GM12865 (cell line): ENCODE results near the gene MTMR3.
A peak's percentile ranks its signal among the peaks of the same experiment; 100 is the strongest.

ENCODE experiments used
- DNase-seq: peaks from one replicate; pipeline ENCODE4 v3.0.0; 2010; ENCODE audit warnings: low read depth
- H3K4me3 ChIP-seq: 2 replicates; pipeline ENCODE4 v1.5.1; 2011; ENCODE audit warnings: mild to moderate bottlenecking, low read depth, low read length, control low read depth
- CTCF ChIP-seq: IDR thresholded peaks from 2 replicates; pipeline ENCODE4 v1.5.1; 2011; ENCODE audit warnings: low read length, control low read depth, low read depth, inconsistent platforms; ENCODE audit not compliant: insufficient read depth; ENCODE audit errors: missing control alignments

MTMR3 gene

GRCh38 chr22:29975494-29975893 lies 92.5 kb downstream of the MTMR3 start:
- DNase-seq: no peak
- TF ChIP-seq CTCF: no peak
- H3K4me3 ChIP-seq: no peak overlapping the region

- no peak for TF ChIP-seq CTCF
- DNase-seq: no peak
- no peak overlapping the region for H3K4me3 ChIP-seq
Measured at GRCh38 chr22:29977107-29977506, 94.1 kb downstream of the MTMR3 start.

GRCh38 chr22:29979777-29980321 lies 96.9 kb downstream of the MTMR3 start:
- no peak overlapping the region for H3K4me3 ChIP-seq
- no peak for TF ChIP-seq CTCF
- peak; percentile 21 for DNase-seq

- no peak for TF ChIP-seq CTCF
- no peak overlapping the region for H3K4me3 ChIP-seq
- no peak for DNase-seq
Measured at GRCh38 chr22:29983296-29983917, 100.4 kb downstream of the MTMR3 start.

- TF ChIP-seq CTCF: no peak
- DNase-seq: no peak
- no peak overlapping the region for H3K4me3 ChIP-seq
Measured at GRCh38 chr22:29985912-29986311, 102.9 kb downstream of the MTMR3 start.

GRCh38 chr22:29987137-29987536 lies 104.2 kb downstream of the MTMR3 start:
- H3K4me3 ChIP-seq: no peak overlapping the region
- peak; percentile 41 for DNase-seq
- TF ChIP-seq CTCF: no peak

GRCh38 chr22:29988719-29989118 lies 105.7 kb downstream of the MTMR3 start:
- no peak for DNase-seq
- H3K4me3 ChIP-seq: no peak overlapping the region
- TF ChIP-seq CTCF: no peak
